Kidney epithelial cell (primary cell): ENCODE data around the gene CCSER2. TPM values are rescaled to one million over a fixed set of nuclear protein-coding genes. Genes with fewer than 3 reads are reported as not detected.

ENCODE experiments used
- DNase-seq: peaks from one replicate; pipeline ENCODE4 v3.0.0-alpha.2; 2010; ENCODE audit warnings: low read depth
- H3K27me3 ChIP-seq: 2 replicates; pipeline ENCODE4 v1.6.0; 2011; ENCODE audit warnings: low read length; ENCODE audit not compliant: control insufficient read depth, insufficient read depth
- H3K36me3 ChIP-seq: 2 replicates; pipeline ENCODE4 v1.5.1; 2011; ENCODE audit warnings: low read length; ENCODE audit not compliant: control insufficient read depth, insufficient read depth
- H3K4me3 ChIP-seq: 2 replicates; pipeline ENCODE4 v1.5.1; 2011; ENCODE audit warnings: low read depth, mild to moderate bottlenecking, control low read depth, low read length
- CTCF ChIP-seq: IDR thresholded peaks from 2 replicates; pipeline ENCODE4 v1.5.1; 2011; ENCODE audit warnings: mild to moderate bottlenecking, moderate library complexity, low read length, control low read depth, inconsistent platforms; ENCODE audit not compliant: insufficient read depth, poor library complexity, severe bottlenecking
- total RNA-seq: library from RNA; depleted of rRNA; stranded (reverse); fragments of >200 nt; gene quantifications from 2 replicates; pipeline ENCODE4 v1.2.3, GENCODE V29; 2015

CCSER2 gene
- total RNA-seq, 1 donor from 2014 or later = 28.0 TPM

- Histone ChIP-seq H3K4me3 (no peak overlapping the region), H3K27me3 (no peaks in the 10 kb centered on the region), H3K36me3 (no peaks in the 10 kb centered on the region)
- no peak for TF ChIP-seq CTCF
- no peak for DNase-seq
Observed at GRCh38 chr10:84356928-84357327, 28.5 kb downstream of the CCSER2 start.

GRCh38 chr10:84358743-84359142 lies 30.4 kb downstream of the CCSER2 start:
- no peak for TF ChIP-seq CTCF
- no peak for DNase-seq

GRCh38 chr10:84360637-84361365 lies 32.4 kb downstream of the CCSER2 start:
- DNase-seq = no peak
- no peak for TF ChIP-seq CTCF
- H3K27me3 ChIP-seq = no peaks in the 10 kb centered on the region
- H3K36me3 ChIP-seq = no peaks in the 10 kb centered on the region
- peak overlapping the region; percentile 13 for H3K4me3 ChIP-seq

More at GRCh38 chr10:84358743-84359142, 30.4 kb downstream of the CCSER2 start:
- Histone ChIP-seq H3K36me3 (no peaks in the 10 kb centered on the region), H3K27me3 (no peaks in the 10 kb centered on the region), H3K4me3 (no peak overlapping the region)

- DNase-seq = no peak
- H3K27me3 ChIP-seq = no peaks in the 10 kb centered on the region
- TF ChIP-seq CTCF = no peak
- H3K36me3 ChIP-seq = no peaks in the 10 kb centered on the region
- H3K4me3 ChIP-seq = no peak overlapping the region
Observed at GRCh38 chr10:84365335-84365881, 37.0 kb downstream of the CCSER2 start.

- no peak for DNase-seq
- Histone ChIP-seq H3K4me3 (no peak overlapping the region), H3K27me3 (no peaks in the 10 kb centered on the region), H3K36me3 (no peaks in the 10 kb centered on the region)
- TF ChIP-seq CTCF = no peak
Observed at GRCh38 chr10:84366041-84366440, 37.7 kb downstream of the CCSER2 start.

GRCh38 chr10:84367256-84367655 lies 38.9 kb downstream of the CCSER2 start:
- TF ChIP-seq CTCF = no peak
- Histone ChIP-seq H3K4me3 (no peak overlapping the region), H3K36me3 (no peaks in the 10 kb centered on the region), H3K27me3 (no peaks in the 10 kb centered on the region)
- DNase-seq = no peak
